Endothelial cell of umbilical vein (primary cell): ENCODE data around the gene ESYT2. TPM values are rescaled to one million over a fixed set of nuclear protein-coding genes. Genes with fewer than 3 reads are reported as not detected.
A peak's percentile ranks its signal among the peaks of the same experiment; 100 is the strongest.

Experiments used
- BruUV-seq: library from RNA; stranded (reverse); fragments of 400-500 nt; replicated peaks from 2 replicates; lab custom pipeline; 2021; lab: Mats Ljungman, UMichigan
- CTCF ChIA-PET: fragments of 300-600, 350-600 bp; sonication (Branson Sonifier 250); formaldehyde crosslinking; loops from one replicate; lab custom pipeline; 2021; ENCODE audit warnings: antibody characterized with exemption, inconsistent platforms; lab: Charles Lee
- POLR2A ChIA-PET: fragments of 300-600, 350-600 bp; sonication (Branson Sonifier 250); formaldehyde crosslinking; loops from one replicate; lab custom pipeline; 2021; ENCODE audit warnings: antibody characterized with exemption, inconsistent platforms; lab: Charles Lee
- DNase-seq: peaks from one replicate; pipeline ENCODE4 v3.0.0-alpha.2; 2011; ENCODE audit warnings: low read depth, low spot score
- FAIRE-seq: peaks from 2 replicates; lab custom pipeline; 2011; peaks lifted over from hg19 to GRCh38; lab: Jason Lieb, UNC
- H2AFZ ChIP-seq: 2 replicates; pipeline ENCODE4 v1.6.0; 2012; ENCODE audit warnings: low read depth, low read length, control low read depth, inconsistent platforms
- H3K27ac ChIP-seq: 2 replicates; pipeline ENCODE4 v1.5.1; 2011; ENCODE audit warnings: low read depth, mild to moderate bottlenecking, control low read depth, low read length, moderate library complexity; ENCODE audit not compliant: insufficient read depth
- H3K27me3 ChIP-seq, 2 experiments: 2 replicates each; pipeline versions ENCODE4 v1.6.0 to v1.6.1; 2011; ENCODE audit warnings: low read length in 2 of 2, mixed read lengths in 1 of 2; ENCODE audit not compliant: control insufficient read depth in 2 of 2, insufficient read depth in 2 of 2
- H3K36me3 ChIP-seq, 2 experiments: 2 replicates in 1 of 2; 3 replicates in 1 of 2; pipeline ENCODE4 v1.5.1; 2011; ENCODE audit warnings: low read length in 2 of 2, mild to moderate bottlenecking in 1 of 2, moderate library complexity in 1 of 2; ENCODE audit not compliant: control insufficient read depth in 2 of 2, insufficient read depth in 2 of 2; ENCODE audit errors: extremely low read depth in 1 of 2
- H3K4me1 ChIP-seq: 3 replicates; pipeline ENCODE4 v1.5.1; 2011; ENCODE audit warnings: mild to moderate bottlenecking, low read length; ENCODE audit not compliant: control insufficient read depth, insufficient read depth; ENCODE audit errors: extremely low read depth
- H3K4me2 ChIP-seq: 2 replicates; pipeline ENCODE4 v1.6.1; 2011; ENCODE audit warnings: low read length, control low read depth, mixed read lengths; ENCODE audit not compliant: insufficient read depth
- H3K4me3 ChIP-seq, 3 experiments: fragments of 200-600 bp in 1 of 3; sonication (generic), shearing (Covaris generic) in 1 of 3; replicated peaks in 1 of 3; 2 replicates each; pipeline ENCODE4 v1.5.1; 2011 to 2016; ENCODE audit warnings: control low read depth in 3 of 3, low read length in 3 of 3, mild to moderate bottlenecking in 2 of 3, inconsistent platforms in 1 of 3, low read depth in 1 of 3, moderate library complexity in 1 of 3; ENCODE audit not compliant: insufficient read depth in 1 of 3
- H3K79me2 ChIP-seq: 2 replicates; pipeline ENCODE4 v1.6.0; 2012; ENCODE audit warnings: low read length, inconsistent platforms; ENCODE audit not compliant: control insufficient read depth, insufficient read depth
- H3K9ac ChIP-seq: replicated peaks from 2 replicates; pipeline ENCODE3; 2011; ENCODE audit warnings: low read length, control low read depth; ENCODE audit not compliant: insufficient read depth; ENCODE audit errors: extremely low read depth
- H3K9me1 ChIP-seq: replicated peaks from 3 replicates; pipeline ENCODE4 v1.6.0; 2011; ENCODE audit warnings: mild to moderate bottlenecking, low read length; ENCODE audit not compliant: control insufficient read depth, insufficient read depth; ENCODE audit errors: extremely low read depth
- H3K9me3 ChIP-seq: replicated peaks from 2 replicates; pipeline ENCODE4 v1.5.1; 2012; ENCODE audit warnings: low read length, inconsistent platforms; ENCODE audit not compliant: control insufficient read depth, insufficient read depth
- H4K20me1 ChIP-seq: replicated peaks from 2 replicates; pipeline ENCODE3; 2011; ENCODE audit warnings: mild to moderate bottlenecking, low read length; ENCODE audit not compliant: control insufficient read depth, insufficient read depth; ENCODE audit errors: extremely low read depth
- FOS ChIP-seq: IDR thresholded peaks from 2 replicates; pipeline ENCODE4 v1.6.1; 2011; ENCODE audit warnings: mild to moderate bottlenecking, low read length, moderate library complexity, borderline replicate concordance; ENCODE audit not compliant: insufficient read depth
- GATA2 ChIP-seq: IDR thresholded peaks from 2 replicates; pipeline ENCODE4 v1.7.0; 2011; ENCODE audit warnings: low read depth, mild to moderate bottlenecking, moderate library complexity, mixed read lengths, low read length; ENCODE audit not compliant: insufficient read length, insufficient read depth
- JUN ChIP-seq: IDR thresholded peaks from 2 replicates; pipeline ENCODE4 v1.6.1; 2011; ENCODE audit warnings: borderline replicate concordance, low read depth; ENCODE audit not compliant: insufficient read length, insufficient read depth
- MAX ChIP-seq: IDR thresholded peaks from 2 replicates; pipeline ENCODE4 v1.6.1; 2011; ENCODE audit not compliant: insufficient read depth, insufficient read length
- MYC ChIP-seq: IDR thresholded peaks from one replicate; pipeline ENCODE4 v1.6.1; 2011; ENCODE audit warnings: mild to moderate bottlenecking, low read depth, low read length
- POLR2A ChIP-seq: IDR thresholded peaks from 2 replicates; pipeline ENCODE4 v1.6.1; 2012; ENCODE audit warnings: low read depth, mild to moderate bottlenecking, control low read depth, low read length
- POLR2AphosphoS5 ChIP-seq: IDR thresholded peaks from 2 replicates; pipeline ENCODE4 v1.6.1; 2012; ENCODE audit warnings: low read depth, mild to moderate bottlenecking, control low read depth, low read length, moderate library complexity; ENCODE audit not compliant: insufficient read depth
- dilution Hi-C: fragments of 300-500 bp; cut with MboI; formaldehyde crosslinking; loops from one replicate; pipeline ENCODE4 v1.15.0; 2019; ENCODE audit warnings: low sequenced_read_pairs; ENCODE audit not compliant: extremely low pct_ligation_motif_present
- intact Hi-C: fragments of 100-400 bp; cut with micrococcal nuclease; formaldehyde crosslinking; loops from one replicate; pipeline ENCODE4 v1.10.0; 2022
- polyA plus RNA-seq, 4 experiments: library from polyadenylated mRNA; depleted of rRNA in 3 of 4; stranded (reverse) in 3 of 4; unstranded in 1 of 4; fragments of >200 nt; gene quantifications; 2 replicates each; pipeline versions ENCODE4 v1.2.1 to v1.2.3, GENCODE V29; 2011 to 2012; ENCODE audit warnings: missing spikeins in 1 of 4
- total RNA-seq: library from RNA; stranded (reverse); gene quantifications from 2 replicates; pipeline ENCODE4 v1.2.3, GENCODE V29; 2021

The ESYT2 gene
- total and polyA plus RNA-seq, 2 donors (not counting 3 experiments of a cell fraction or from before 2014, with no cell fraction given): 18.8 to 46.6 TPM

- peak; percentile 99 for DNase-seq
- H3K27me3 ChIP-seq: no peaks in the 10 kb centered on the region
- CTCF ChIA-PET: interaction anchor here (0.7 to 4.3 kb wide), 16 partner anchors 13 to 238 kb away, joined by 3 to 39 read pairs (median 4); partner anchors contain the start of genes ESYT2 and NCAPG2
- FAIRE-seq: peak; percentile 100
- peaks cover 22% of the 10 kb centered on the region for H3K4me1 ChIP-seq
- H4K20me1 ChIP-seq: no peaks in the 10 kb centered on the region
- H3K9me3 ChIP-seq: no peaks in the 10 kb centered on the region
- H3K9me1 ChIP-seq: no peaks in the 10 kb centered on the region
- H3K4me2 ChIP-seq: peak overlapping the region; percentile 59
- peak overlapping the region in 1 of 3 experiments; percentile 9 for H3K4me3 ChIP-seq
- dilution Hi-C loops: no loop called here
- no peaks in the 10 kb centered on the region for H3K79me2 ChIP-seq
- H3K27ac ChIP-seq: peak overlapping the region; percentile 69
- peaks cover 0 to 17% of the 10 kb centered on the region in 2 experiments for H3K36me3 ChIP-seq
- H3K9ac ChIP-seq: peak overlapping the region; percentile 53
- POLR2A ChIA-PET: interaction anchor here (1.3 to 2.4 kb wide), 2 partner anchors 9 to 36 kb away, joined by 3 to 12 read pairs; partner anchors contain the start of gene NCAPG2
- TF ChIP-seq JUN (peak; percentile 97), MAX (no peak), FOS (peak; percentile 92), MYC (no peak), POLR2A (peak; percentile 77), GATA2 (peak; percentile 96), POLR2AphosphoS5 (peak; percentile 93)
- no TSS peak for BruUV-seq
- H2AFZ ChIP-seq: no peak overlapping the region
- intact Hi-C loops: loop anchor here (1.0 to 2.0 kb wide), 6 partner anchors 36 to 124 kb away; partner anchors contain the start of genes DYNC2I1, ESYT2 and NCAPG2
Measured at GRCh38 chr7:158740657-158741293, 88.5 kb downstream of the ESYT2 start.
